Thyroid gland (tissue), 4 donors: ENCODE measurements around the gene TSSK6. TPM values are rescaled to one million over a fixed set of nuclear protein-coding genes. Genes with fewer than 3 reads are reported as not detected.

Experiments used
- DNase-seq, 2 donors: peaks; one replicate each; pipeline ENCODE4 v3.0.0-alpha.2; 2019
- H3K27ac ChIP-seq, 3 donors: fragments of 200-600 bp; sonication (generic); 1 replicate in 2 of 3; 2 replicates in 1 of 3; pipeline ENCODE4 v1.5.1; 2016 to 2019; ENCODE audit warnings: mild to moderate bottlenecking in 1 of 3, moderate library complexity in 1 of 3
- H3K27me3 ChIP-seq: fragments of 200-600 bp; sonication (generic); one replicate; pipeline ENCODE4 v1.5.1; 2019
- H3K36me3 ChIP-seq, 2 donors: fragments of 200-600 bp; sonication (generic); one replicate each; pipeline ENCODE4 v1.5.1; 2016 to 2019
- H3K4me1 ChIP-seq, 2 donors: fragments of 200-600 bp; sonication (generic); one replicate each; pipeline ENCODE4 v1.5.1; 2017 to 2019
- H3K4me3 ChIP-seq, 3 donors: fragments of 200-600 bp; sonication (generic); replicated peaks in 1 of 3; 1 replicate in 2 of 3; 2 replicates in 1 of 3; pipeline ENCODE4 v1.5.1; 2016; ENCODE audit warnings: mild to moderate bottlenecking in 1 of 3
- H3K9me3 ChIP-seq: fragments of 200-600 bp; sonication (generic); one replicate; pipeline ENCODE4 v1.5.1; 2017
- CTCF ChIP-seq, 6 experiments: fragments of 200-600 bp in 3 of 6; fragments of 450-650 bp in 3 of 6; sonication (generic) in 3 of 6; IDR thresholded peaks; one replicate each; pipeline ENCODE4 v1.5.1; 2016 to 2019; ENCODE audit warnings: antibody characterized with exemption in 6 of 6, mild to moderate bottlenecking in 2 of 6, inconsistent platforms in 1 of 6, moderate library complexity in 1 of 6
- POLR2A ChIP-seq, 2 donors: fragments of 450-650 bp; IDR thresholded peaks; one replicate each; pipeline ENCODE4 v1.6.1; 2017; ENCODE audit warnings: antibody characterized with exemption in 2 of 2, mild to moderate bottlenecking in 2 of 2, moderate library complexity in 1 of 2
- WGBS, 2 donors: methylation state at CpG; one replicate each; pipeline ENCODE4 v1.1.5; 2017; 5-methylcytosine and 5-hydroxymethylcytosine counted together
- intact Hi-C: fragments of 100-400 bp; cut with DNase I; formaldehyde crosslinking; loops from one replicate; pipeline ENCODE4 v1.15.1; 2023
- total RNA-seq, 4 donors: library from RNA; depleted of rRNA; stranded (reverse); fragments of >200 nt; gene quantifications; one replicate each; pipeline ENCODE4 v1.2.3, GENCODE V29; 2016

The TSSK6 gene
- total RNA-seq, 4 donors from 2014 or later = 1.8 to 7.7 (median 3.8) TPM

- no peaks in the 10 kb centered on the region for H3K9me3 ChIP-seq
- intact Hi-C loops = no loop called here
- TF ChIP-seq POLR2A (IDR thresholded peaks at IDR 0.05) (no peak), CTCF (IDR thresholded peaks at IDR 0.05) (no peak)
- H3K27ac ChIP-seq = no peak overlapping the region
- peaks cover 4 to 7% of the 10 kb centered on the region in 2 donors for H3K36me3 ChIP-seq
- peaks cover 17 to 26% of the 10 kb centered on the region in 2 donors for H3K4me1 ChIP-seq
- H3K4me3 ChIP-seq = no peak overlapping the region
- WGBS, 2 donors = 64% methylated on average over 9 of the region's 9 CpGs
- no peak for DNase-seq
- H3K27me3 ChIP-seq = no peaks in the 10 kb centered on the region
Observed at GRCh38 chr19:19530423-19530804, 15.1 kb upstream of the TSSK6 start.

- peaks cover 20 to 31% of the 10 kb centered on the region in 2 donors for H3K4me1 ChIP-seq
- intact Hi-C loops = no loop called here
- no peaks in the 10 kb centered on the region for H3K9me3 ChIP-seq
- H3K27me3 ChIP-seq = no peaks in the 10 kb centered on the region
- 76 to 79% methylated on average over 7 to 11 of the region's 11 CpGs for WGBS, 2 donors
- DNase-seq = no peak
- peaks cover 4 to 7% of the 10 kb centered on the region in 2 donors for H3K36me3 ChIP-seq
- TF ChIP-seq POLR2A (IDR thresholded peaks at IDR 0.05) (no peak), CTCF (IDR thresholded peaks at IDR 0.05) (no peak)
- no peak overlapping the region for H3K4me3 ChIP-seq
- no peak overlapping the region for H3K27ac ChIP-seq
Observed at GRCh38 chr19:19529783-19530422, 14.6 kb upstream of the TSSK6 start.

- peaks cover 20 to 31% of the 10 kb centered on the region in 2 donors for H3K4me1 ChIP-seq
- no peak within 1 kb of the TSS for H3K4me3 ChIP-seq
- DNase-seq = no peak
- no peaks in the 10 kb centered on the region for H3K27me3 ChIP-seq
- no peaks in the 10 kb centered on the region for H3K9me3 ChIP-seq
- H3K36me3 ChIP-seq = peaks cover 7% of the 10 kb centered on the region in 2 donors
- WGBS, 2 donors = 73 to 78% methylated on average over 46 to 50 of the region's 50 CpGs
- intact Hi-C loops = no loop called here
- TF ChIP-seq POLR2A (IDR thresholded peaks at IDR 0.05) (no peak), CTCF (IDR thresholded peaks at IDR 0.05) (no peak)
- no peak within 1 kb of the TSS for H3K27ac ChIP-seq
Observed at GRCh38 chr19:19528721-19529490, 13.6 kb upstream of the TSSK6 start, which contains the start of gene YJEFN3. TSS of gene YJEFN3 (plus strand) at chr19:19528911. CDS start at chr19:19528933, 22 bp downstream.

GRCh38 chr19:19527674-19528625, 12.6 kb upstream of the TSSK6 start:
- TF ChIP-seq CTCF (IDR thresholded peaks at IDR 0.05) = no peak
- no peak for TF ChIP-seq POLR2A (IDR thresholded peaks at IDR 0.05)
- H3K27ac ChIP-seq = no peak overlapping the region
- no peak overlapping the region for H3K4me3 ChIP-seq
- H3K4me1 ChIP-seq = peaks cover 20 to 31% of the 10 kb centered on the region in 2 donors
- DNase-seq = no peak
- 94 to 96% methylated on average over 14 to 25 of the region's 27 CpGs for WGBS, 2 donors
- intact Hi-C loops = no loop called here
- H3K36me3 ChIP-seq = peaks cover 7% of the 10 kb centered on the region in 2 donors
- H3K27me3 ChIP-seq = no peaks in the 10 kb centered on the region
- no peaks in the 10 kb centered on the region for H3K9me3 ChIP-seq
